Measurements from ENCODE around the gene ZNF761.

- TF ChIP-seq TAF1 (IDR thresholded peaks at IDR 0.05; ENCODE audit: borderline replicate concordance, low read depth, low read length) (no peak), POLR2AphosphoS5 (IDR thresholded peaks at IDR 0.05; ENCODE audit: low read depth, low read length) (no peak)
These were observed 9.2 kb upstream of the ZNF761 start for GRCh38 chr19:53422551-53422950.
